SJSA1 (cell line): Measurements from ENCODE around the gene METTL22. TPM values are rescaled to one million over a fixed set of nuclear protein-coding genes. Genes with fewer than 3 reads are reported as not detected.

Experiments used
- DNase-seq, 2 experiments: peaks; one replicate each; pipeline ENCODE4 v3.0.0-alpha.2; 2015 to 2020; ENCODE audit warnings: low spot score in 2 of 2, low read depth in 1 of 2
- H3K27ac ChIP-seq: fragments of 250-450 bp; sonication (Bioruptor Pico); 2 replicates; pipeline ENCODE4 v1.5.1; 2020; ENCODE audit warnings: mild to moderate bottlenecking, moderate library complexity
- H3K27me3 ChIP-seq: fragments of 250-450 bp; sonication (Bioruptor Pico); replicated peaks from 2 replicates; pipeline ENCODE4 v1.5.1; 2020; ENCODE audit warnings: mild to moderate bottlenecking, moderate library complexity
- H3K36me3 ChIP-seq: fragments of 250-450 bp; sonication (Bioruptor Pico); 2 replicates; pipeline ENCODE4 v1.5.1; 2020; ENCODE audit warnings: mild to moderate bottlenecking
- H3K4me1 ChIP-seq: fragments of 250-450 bp; sonication (Bioruptor Pico); replicated peaks from 2 replicates; pipeline ENCODE4 v1.6.1; 2021; ENCODE audit warnings: mild to moderate bottlenecking
- H3K4me3 ChIP-seq: fragments of 250-450 bp; sonication (Bioruptor Pico); 2 replicates; pipeline ENCODE4 v1.5.1; 2020; ENCODE audit warnings: mild to moderate bottlenecking
- H3K9me3 ChIP-seq: fragments of 250-450 bp; sonication (Bioruptor Pico); replicated peaks from 2 replicates; pipeline ENCODE4 v1.5.1; 2020; ENCODE audit warnings: mild to moderate bottlenecking
- total RNA-seq: library from RNA; depleted of rRNA; stranded (reverse); fragments of >200 nt; shearing (Covaris generic); gene quantifications from 2 replicates; pipeline ENCODE4 v1.2.3, GENCODE V29; 2014

The METTL22 gene
- total RNA-seq, 1 experiment from 2014 or later, result 14.9 TPM

DNA sequence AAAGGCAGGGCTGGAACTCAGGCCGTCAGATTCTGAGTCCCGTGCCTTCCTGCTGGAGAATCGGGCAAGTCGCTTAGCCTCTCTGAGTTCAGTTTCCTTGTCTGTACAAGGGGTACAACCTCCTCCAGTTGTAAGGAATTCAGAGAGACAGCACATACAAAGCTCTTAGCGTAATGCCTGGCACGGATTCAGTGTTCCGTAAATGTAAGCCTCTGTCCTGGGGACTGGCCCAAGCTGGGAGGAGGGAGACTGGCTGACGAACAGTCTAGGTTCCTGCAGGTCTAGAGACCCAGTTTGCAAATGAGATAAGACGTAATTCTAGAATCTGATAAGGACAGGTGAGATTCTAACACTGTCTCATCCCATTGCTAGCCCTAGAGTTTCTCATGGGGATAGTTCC, 9.9 kb downstream of the METTL22 start:
- no peak for DNase-seq
- no peaks in the 10 kb centered on the region for H3K27me3 ChIP-seq
- H3K27ac ChIP-seq, result no peak overlapping the region
- H3K9me3 ChIP-seq, result no peaks in the 10 kb centered on the region
- H3K36me3 ChIP-seq, result peaks cover 82% of the 10 kb centered on the region
- H3K4me1 ChIP-seq, result no peaks in the 10 kb centered on the region
- H3K4me3 ChIP-seq, result no peak overlapping the region

DNA sequence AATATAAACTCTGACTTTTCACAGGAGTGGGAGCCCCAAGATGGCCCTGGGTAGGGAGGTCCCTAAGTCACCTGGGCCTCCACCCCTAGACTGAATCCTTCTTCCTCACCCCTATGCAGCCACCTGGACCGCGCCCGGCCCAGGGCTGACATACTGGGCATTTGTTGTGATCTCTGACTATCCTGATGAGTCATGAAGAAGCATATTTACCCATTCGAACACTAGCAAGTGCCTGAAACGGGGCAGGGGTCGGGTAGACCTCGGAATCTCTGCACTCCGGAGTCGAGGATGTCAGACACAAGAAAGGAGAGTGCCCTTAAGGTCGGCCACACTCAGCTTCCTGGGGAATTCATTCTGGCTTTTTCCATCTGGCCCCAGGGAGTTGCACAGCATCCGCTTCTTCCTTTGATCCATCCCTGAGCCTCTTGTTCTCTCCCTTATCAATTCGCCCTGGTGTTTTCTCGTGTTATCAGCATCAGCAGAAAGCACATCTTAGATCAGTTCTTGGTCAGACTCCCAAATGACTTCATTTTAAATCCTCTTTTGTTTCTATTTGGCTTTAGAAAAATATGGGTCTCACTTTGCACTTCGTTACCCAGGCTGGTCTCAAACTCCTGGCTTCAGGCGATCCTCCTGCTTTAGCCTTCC, 10.4 kb downstream of the METTL22 start:
- Histone ChIP-seq H3K27me3 (no peaks in the 10 kb centered on the region), H3K9me3 (no peaks in the 10 kb centered on the region), H3K27ac (no peak overlapping the region), H3K36me3 (peaks cover 81% of the 10 kb centered on the region), H3K4me1 (no peaks in the 10 kb centered on the region), H3K4me3 (no peak overlapping the region)
- DNase-seq, result no peak

DNA sequence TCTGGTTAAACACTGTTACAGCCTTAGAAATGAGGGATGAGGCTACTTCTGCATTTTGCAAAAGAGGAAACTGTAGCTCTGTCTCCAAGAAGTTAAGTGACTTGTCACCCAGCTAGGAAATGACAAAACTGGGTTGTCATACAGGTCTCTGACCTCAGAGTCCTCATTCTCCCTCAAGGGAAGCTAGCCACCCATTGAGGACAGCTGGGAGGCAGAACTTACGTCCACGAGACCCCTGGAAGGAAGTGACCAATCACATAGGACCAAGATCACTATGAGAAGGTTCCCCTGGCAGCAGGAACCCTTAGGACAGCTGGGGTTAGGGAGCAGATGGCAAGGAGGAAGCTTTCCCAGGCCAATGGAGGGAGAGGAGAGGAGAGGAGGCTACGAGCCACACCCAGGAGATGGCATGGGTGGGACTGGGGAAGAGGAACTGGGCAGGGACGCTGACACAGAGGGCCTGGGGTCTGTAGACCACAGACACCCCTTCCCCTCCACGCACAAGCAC, 11.2 kb downstream of the METTL22 start:
- no peak for DNase-seq
- Histone ChIP-seq H3K27me3 (no peaks in the 10 kb centered on the region), H3K27ac (no peak overlapping the region), H3K36me3 (peaks cover 76% of the 10 kb centered on the region), H3K4me1 (no peaks in the 10 kb centered on the region), H3K4me3 (no peak overlapping the region), H3K9me3 (no peaks in the 10 kb centered on the region)

DNA sequence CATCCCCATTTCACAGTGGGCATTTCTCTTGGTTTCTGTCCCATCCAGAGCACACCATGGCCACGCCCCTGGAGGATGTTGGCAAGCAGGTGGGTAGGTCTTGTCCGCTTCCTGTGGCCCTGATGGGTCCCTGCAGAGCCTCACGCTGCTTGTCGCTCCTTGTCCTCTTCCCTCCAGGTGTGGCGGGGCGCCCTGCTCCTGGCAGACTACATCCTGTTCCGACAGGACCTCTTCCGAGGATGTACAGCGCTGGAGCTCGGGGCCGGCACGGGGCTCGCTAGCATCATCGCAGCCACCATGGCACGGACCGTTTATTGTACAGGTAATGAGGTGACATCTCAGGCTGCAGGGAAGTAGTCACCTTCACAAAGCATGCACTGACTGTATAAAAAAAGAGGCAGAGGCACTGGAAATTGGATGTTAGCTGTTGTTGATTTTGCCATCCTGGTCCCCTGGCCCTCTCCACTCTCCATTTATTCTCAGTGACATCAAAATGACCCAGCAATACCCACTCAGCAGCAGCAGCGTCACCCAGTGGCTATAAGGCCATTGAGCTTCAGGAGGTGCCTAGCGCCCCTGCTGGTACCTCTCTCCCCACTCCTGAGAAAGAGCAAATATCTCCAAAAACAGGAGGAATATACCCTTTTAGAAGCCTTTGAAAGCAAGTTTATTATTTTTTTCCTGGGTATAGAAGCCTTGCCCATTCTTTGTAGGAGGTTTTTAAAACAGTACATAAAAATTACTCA, 13.7 kb downstream of the METTL22 start:
- Histone ChIP-seq H3K4me3 (no peak overlapping the region), H3K36me3 (peaks cover 74% of the 10 kb centered on the region), H3K4me1 (no peaks in the 10 kb centered on the region), H3K27ac (no peak overlapping the region), H3K9me3 (no peaks in the 10 kb centered on the region), H3K27me3 (no peaks in the 10 kb centered on the region)
- DNase-seq, result no peak

DNA sequence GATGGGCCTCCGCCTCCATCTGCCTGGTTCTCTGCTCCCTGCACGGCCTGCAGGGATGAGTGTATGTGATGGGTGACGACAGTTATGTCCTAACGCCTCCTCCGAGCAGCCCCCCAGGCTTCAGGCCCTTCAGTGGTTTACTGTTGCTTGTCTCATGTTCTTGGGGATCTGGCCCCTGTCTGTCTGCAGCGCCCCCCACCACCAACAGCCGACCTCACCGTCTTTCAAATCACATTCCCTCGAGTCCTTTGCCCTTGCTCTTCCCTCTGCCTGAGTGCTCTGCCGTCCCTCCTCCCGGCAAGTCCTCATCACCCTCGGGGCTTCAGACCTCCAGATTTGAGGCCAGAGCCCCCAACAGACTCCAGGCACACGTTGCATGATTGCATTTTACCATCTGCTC, 18.2 kb downstream of the METTL22 start:
- Histone ChIP-seq H3K9me3 (no peaks in the 10 kb centered on the region), H3K36me3 (peaks cover 77% of the 10 kb centered on the region), H3K27ac (no peak overlapping the region), H3K4me1 (no peaks in the 10 kb centered on the region), H3K4me3 (no peak overlapping the region), H3K27me3 (no peaks in the 10 kb centered on the region)
- no peak for DNase-seq

DNA sequence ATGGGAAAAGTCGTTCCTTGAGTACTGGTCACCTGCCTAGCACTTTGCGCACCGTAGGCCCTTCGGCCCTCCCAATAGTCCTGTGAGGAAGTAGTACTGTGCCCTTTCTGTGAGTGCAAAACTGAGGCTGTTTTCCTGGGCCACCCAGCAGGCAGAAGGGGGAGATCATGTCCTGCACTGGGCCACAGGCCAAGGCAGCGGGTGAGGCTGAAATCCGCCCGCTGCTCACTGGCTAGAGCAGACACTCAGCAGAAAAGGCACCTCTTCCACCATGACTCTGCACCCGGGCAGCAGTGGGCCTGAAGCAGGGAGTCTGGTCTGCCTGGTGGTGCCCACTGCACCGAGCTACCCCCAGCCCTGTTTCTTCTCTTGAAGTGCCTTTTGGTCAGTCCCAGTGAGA, 20.2 kb downstream of the METTL22 start:
- no peak for DNase-seq
- H3K27ac ChIP-seq, result no peak overlapping the region
- H3K27me3 ChIP-seq, result no peaks in the 10 kb centered on the region
- no peak overlapping the region for H3K4me3 ChIP-seq
- H3K36me3 ChIP-seq, result peaks cover 74% of the 10 kb centered on the region
- H3K9me3 ChIP-seq, result no peaks in the 10 kb centered on the region
- H3K4me1 ChIP-seq, result no peaks in the 10 kb centered on the region

DNA sequence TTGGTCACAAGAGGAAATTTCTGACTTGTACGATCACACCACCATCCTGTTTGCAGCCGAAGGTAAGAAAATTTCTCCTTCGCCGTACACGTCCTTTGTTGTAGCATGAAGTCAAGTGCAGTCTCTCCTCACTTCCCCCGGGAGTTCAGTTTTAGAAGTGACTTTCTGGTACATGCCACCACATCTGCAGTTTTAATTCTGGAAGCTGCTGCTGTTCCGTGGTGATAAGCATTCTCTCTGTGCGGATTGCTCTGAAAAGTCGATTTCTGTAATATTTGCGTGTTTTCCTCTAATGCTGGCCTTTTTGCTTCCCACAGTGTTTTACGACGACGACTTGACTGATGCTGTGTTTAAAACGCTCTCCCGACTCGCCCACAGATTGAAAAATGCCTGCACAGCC, 20.6 kb downstream of the METTL22 start:
- peaks cover 75% of the 10 kb centered on the region for H3K36me3 ChIP-seq
- DNase-seq, result no peak
- no peak overlapping the region for H3K4me3 ChIP-seq
- no peaks in the 10 kb centered on the region for H3K27me3 ChIP-seq
- H3K9me3 ChIP-seq, result no peaks in the 10 kb centered on the region
- no peak overlapping the region for H3K27ac ChIP-seq
- no peaks in the 10 kb centered on the region for H3K4me1 ChIP-seq

DNA sequence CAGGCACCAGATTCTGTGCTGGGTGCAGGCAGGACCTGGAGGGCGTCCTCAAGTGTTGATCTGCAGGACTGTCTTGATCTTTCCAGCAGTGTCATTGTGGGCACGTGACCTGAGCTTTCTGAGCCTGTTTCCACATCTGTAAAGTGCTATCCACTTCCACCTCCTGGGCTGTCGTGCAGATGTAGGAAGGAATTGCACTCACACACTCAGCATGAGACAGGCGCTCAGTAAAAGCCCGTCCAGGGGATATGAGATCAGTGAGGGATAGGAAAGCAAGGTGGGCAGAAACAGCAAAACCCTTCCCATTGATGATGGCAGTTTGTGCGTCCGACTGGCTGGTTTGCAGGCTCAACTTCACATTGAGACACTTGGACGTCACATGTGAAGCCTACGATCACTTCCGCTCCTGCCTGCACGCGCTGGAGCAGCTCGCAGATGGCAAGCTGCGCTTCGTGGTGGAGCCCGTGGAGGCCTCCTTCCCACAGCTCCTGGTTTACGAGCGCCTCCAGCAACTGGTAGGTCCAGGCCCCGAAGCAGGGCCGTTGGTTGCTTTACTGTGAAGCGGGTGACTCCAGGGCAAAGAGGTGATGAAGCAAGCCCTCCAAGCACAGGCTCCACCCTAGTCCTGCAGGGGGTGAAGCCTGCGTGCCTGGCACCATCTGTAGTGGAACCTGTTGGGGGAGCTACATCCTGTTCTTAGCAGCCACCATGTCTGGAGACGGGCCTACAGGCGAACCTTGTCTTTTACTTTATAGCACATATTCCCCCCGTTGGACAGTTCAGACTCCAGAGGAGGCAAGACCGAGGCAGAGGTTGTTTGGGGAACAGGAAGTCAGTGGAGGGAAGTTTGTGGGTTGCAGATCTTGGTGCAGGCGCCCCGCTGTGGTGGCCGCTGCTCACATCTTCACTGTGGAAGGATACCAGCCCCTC, 23.0 kb downstream of the METTL22 start:
- Histone ChIP-seq H3K27me3 (no peaks in the 10 kb centered on the region), H3K4me1 (no peaks in the 10 kb centered on the region), H3K27ac (no peak overlapping the region), H3K4me3 (no peak overlapping the region), H3K36me3 (peaks cover 69% of the 10 kb centered on the region), H3K9me3 (no peaks in the 10 kb centered on the region)
- no peak for DNase-seq

DNA sequence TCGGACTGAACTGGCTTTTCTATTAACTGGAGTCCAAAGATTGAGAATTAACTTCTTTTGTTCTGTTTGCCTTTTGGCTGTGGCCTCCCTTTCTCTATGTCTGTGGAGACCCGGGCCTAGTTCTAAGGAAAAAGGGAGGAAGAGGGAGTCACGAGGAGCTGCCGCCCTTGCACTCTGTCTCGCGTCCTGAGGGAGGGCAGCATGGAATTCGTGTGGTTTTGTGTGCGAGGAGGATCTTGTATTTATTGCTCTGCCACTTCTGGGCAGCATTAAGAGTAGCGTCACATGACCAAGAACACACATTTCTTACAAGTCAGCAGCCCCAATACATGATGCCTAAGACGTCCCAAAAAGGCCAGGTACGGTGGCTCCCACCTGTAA, 23.6 kb downstream of the METTL22 start:
- DNase-seq, result no peak
- no peak overlapping the region for H3K4me3 ChIP-seq
- H3K27me3 ChIP-seq, result no peaks in the 10 kb centered on the region
- H3K36me3 ChIP-seq, result peaks cover 63% of the 10 kb centered on the region
- no peaks in the 10 kb centered on the region for H3K9me3 ChIP-seq
- H3K27ac ChIP-seq, result no peak overlapping the region
- H3K4me1 ChIP-seq, result no peaks in the 10 kb centered on the region

DNA sequence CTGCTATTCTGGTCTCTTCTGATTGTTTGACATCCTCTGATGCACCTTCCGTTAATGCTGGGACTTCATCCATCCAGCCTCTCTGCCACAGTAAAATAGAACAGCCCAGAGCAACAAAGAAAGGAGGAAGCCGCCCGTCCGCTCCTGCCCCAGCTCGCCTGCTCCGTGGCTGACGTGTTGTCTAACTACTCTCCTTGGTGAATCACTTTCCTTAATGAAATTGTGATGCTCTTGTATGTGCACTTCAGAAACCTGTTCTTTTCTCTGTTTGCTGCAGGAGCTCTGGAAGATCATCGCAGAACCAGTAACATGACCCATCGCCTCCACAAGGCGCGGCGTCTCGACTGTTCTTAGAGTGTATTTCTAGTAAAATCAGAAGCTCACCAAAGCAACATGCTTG, 24.3 kb downstream of the METTL22 start:
- Histone ChIP-seq H3K27ac (no peak overlapping the region), H3K9me3 (no peaks in the 10 kb centered on the region), H3K27me3 (no peaks in the 10 kb centered on the region), H3K4me3 (no peak overlapping the region), H3K36me3 (peaks cover 61% of the 10 kb centered on the region), H3K4me1 (no peaks in the 10 kb centered on the region)
- DNase-seq, result no peak

DNA sequence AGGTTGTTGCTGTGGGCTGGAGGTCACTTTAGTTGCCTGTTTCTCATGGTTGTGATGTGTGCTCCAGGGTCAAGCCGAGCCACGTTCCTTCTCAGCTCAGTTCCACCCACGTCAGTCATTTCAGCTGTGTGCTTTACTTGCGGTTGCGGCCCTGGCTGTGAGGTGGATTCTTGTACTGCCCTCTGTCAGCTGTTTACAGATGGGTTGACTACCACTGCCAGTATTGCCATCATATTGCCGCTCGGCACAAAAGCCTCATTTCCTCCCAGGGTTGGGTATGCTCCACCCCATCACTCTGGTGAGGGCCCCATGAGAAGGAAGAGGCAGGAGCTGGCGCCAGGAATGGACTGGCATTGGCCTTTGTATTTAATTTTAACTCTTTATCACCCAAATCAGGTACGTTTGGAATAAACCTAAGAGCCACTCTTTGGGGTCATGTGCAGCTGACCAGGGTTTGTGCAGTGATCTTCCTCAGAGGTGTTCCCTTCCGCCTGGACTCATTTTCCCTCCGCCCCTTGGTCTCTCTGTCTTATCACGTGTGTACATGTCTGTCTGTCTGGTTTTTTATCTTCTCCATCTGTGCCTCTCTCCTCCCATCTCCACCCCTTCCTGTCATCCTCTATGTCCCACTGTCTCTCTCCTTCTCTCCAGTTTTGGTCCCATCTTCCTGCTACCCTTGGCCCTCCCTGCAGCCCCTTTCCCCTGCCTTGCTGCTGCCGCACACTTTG, 25.0 kb downstream of the METTL22 start:
- Histone ChIP-seq H3K36me3 (peaks cover 61% of the 10 kb centered on the region), H3K4me3 (no peak overlapping the region), H3K27ac (no peak overlapping the region), H3K27me3 (no peaks in the 10 kb centered on the region), H3K9me3 (no peaks in the 10 kb centered on the region), H3K4me1 (no peaks in the 10 kb centered on the region)
- no peak for DNase-seq

DNA sequence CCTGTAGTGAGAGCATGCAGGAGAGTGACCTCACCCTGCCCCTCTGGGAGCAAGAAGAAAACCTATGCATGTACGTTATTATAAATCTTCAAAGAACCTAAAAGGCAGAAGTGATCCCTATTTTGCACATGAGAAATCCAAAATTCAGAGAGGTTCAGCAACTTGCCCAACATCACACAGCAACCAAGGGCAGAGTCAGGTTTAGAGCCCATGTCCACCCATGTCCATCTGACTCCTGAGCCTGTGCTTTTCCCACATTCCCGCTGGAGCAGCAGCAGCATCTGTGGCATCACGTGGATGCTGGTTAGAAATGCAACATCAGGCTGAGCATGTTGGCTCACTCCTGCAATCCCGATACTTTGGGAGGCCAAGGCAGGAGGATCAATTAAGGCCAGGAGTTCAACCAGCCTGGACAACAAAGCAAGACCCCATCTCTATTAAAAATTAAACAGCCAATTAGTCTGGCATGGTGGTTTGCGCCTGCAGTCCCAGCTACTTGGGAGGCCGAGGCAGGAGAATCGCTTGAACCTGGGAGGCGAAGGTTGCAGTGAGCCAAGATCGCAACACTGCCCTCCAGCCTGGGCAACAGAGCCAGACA, 26.3 kb downstream of the METTL22 start:
- Histone ChIP-seq H3K27ac (no peak overlapping the region), H3K9me3 (no peaks in the 10 kb centered on the region), H3K36me3 (peaks cover 49% of the 10 kb centered on the region), H3K27me3 (no peaks in the 10 kb centered on the region), H3K4me3 (no peak overlapping the region), H3K4me1 (no peaks in the 10 kb centered on the region)
- no peak for DNase-seq

DNA sequence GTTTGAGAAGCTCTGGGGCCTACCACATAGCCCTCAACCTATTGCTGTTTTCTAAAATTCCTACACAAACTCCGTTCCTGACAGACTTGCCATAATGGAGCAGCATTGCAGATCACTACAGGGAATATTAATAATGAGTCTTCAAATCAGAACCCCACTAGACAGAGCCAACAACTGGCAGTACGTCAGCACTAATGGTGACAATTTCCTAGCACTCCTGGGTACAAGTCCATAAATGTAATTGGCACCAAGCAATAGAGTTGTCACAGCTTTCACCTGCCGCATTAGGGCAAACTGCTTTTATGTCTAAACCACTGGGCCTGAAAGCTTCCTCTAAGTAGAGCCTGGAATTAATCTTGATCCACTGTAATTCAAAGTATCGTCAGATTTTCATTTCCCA, 27.4 kb downstream of the METTL22 start:
- Histone ChIP-seq H3K27ac (no peak overlapping the region), H3K27me3 (no peaks in the 10 kb centered on the region), H3K4me1 (no peaks in the 10 kb centered on the region), H3K9me3 (no peaks in the 10 kb centered on the region), H3K36me3 (peaks cover 38% of the 10 kb centered on the region), H3K4me3 (no peak overlapping the region)
- no peak for DNase-seq
